GM21825 (cell line): ENCODE data around the gene KRTAP10-2.

Experiments used
- ATAC-seq: cut with Tn5 transposase; IDR thresholded peaks from one replicate; pipeline ENCODE4 v1.9.1; 2021; ENCODE audit warnings: mild to moderate bottlenecking, moderate library complexity; ENCODE audit not compliant: unreplicated experiment

The KRTAP10-2 gene

DNA sequence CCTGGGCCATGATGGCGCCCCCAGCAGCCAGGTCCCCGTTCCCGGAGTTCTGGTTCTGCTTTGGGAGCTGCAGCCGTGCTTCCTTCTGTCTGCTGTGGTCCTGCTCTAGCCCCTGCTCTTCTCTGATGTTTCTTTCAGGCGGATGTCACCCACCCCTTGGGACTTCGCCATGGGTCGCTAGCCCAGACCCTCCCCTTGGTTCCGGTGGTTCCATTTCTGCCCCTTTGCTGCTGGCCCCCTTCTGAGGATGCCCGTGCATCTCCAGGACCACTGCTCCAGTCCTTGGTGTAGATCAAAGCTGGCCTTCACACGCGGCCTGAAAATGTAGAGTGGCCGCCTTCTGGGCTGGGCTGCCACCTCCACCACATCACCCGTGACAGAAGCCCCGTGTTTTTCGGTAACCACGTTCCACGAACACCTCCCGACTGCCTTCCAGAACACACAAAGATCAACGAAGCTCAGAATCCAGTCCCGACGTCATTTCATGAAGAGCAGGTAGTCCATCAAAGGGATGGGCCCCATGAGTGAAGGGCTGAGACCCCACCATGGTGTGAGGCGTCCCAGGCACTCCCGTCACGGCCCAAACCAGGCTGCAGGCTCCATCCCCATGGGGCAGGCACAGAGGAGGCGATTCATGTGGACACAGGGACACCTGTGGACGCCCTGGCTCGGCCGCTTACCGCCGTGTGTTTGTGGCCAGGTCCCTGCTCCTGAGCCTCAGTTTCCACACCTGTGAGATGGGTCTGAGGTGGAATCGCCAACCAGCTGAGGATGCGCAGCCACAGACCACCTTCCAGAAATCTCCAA is 35.7 kb downstream of the KRTAP10-2 start:
- ATAC-seq: no peak

DNA sequence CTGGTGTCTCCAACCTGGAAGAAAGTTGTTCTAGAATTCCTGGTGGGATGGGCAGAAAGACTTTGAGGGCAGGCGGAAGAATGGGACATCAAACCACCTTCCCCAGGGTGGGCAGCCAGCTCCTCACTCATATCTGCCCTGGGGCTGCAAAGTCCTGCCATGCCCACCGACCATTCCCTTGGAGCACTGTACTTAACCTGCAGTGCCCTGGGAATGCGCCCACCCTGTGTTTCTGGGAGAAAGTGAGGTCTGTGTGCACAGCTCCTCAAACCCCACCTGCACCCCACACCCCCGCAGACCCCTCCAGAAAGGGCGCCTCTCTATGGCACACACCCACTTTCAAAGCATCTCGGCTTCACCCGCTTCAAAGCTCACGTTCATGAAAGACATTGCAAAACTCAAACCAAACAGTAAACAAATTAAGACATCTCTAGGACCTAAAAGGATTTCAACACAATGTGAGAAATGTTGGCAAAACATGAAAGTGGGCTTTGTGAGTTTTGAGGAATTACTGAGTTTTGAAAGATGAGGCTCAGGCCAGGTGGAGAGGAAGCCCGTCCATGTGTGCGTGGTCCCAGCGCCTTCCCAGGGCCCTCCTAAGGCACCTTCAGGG is 36.5 kb downstream of the KRTAP10-2 start:
- no peak for ATAC-seq

DNA sequence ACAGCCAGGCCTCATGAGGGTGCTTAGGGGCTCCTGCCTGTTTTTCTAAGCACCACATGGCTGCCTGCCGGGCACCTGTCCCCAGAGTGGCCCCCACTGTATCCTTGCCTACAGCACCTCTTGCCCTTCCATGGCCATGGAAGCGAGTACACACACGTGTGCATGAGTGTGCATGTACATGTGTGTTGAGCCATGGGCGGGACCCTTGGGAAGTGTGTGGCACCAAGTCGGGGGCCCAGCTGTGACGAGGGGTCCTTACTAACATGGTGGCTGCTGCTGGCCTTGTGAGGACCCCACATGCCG is 37.1 kb downstream of the KRTAP10-2 start:
- no peak for ATAC-seq

DNA sequence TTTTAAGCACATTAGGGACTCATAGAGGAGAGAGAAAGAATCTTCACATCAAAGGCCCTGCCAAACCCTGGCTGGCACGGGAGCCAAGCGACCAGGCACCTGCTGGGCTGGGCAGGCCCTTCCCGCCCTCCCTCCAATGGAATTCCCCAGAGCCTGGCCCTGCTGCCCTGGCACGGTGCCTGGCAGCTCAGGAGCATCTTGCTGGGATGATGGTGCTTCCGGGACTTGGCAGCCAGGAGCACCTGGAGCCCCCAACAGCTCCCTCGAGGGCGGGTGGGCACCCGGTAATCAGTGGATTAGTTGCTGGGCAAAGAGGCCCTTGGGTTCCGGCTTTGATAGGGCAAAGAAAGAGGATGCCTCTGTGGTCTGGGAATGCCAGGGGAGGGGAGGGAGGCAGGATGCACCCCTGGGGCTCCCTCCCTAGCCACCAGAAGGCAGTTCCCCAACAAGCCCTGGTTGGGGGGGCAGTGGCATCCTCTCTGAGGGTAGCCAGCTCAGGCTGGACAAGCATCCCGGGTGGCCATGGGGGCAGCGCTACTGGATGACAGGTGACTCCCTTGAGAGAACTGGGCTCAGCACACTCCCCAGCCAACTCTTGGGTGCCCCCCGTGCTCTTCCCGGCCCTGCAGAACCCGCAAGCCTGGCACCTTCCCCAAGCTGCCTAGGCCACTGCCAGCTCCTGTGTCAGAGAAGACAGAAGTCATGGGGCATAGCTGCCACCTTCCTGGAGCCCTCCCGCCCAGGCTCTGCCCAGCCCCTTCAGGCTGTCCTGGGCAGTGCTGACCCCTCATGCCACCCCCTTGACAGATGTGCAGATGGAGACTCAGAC is 37.7 kb downstream of the KRTAP10-2 start:
- ATAC-seq: no peak

DNA sequence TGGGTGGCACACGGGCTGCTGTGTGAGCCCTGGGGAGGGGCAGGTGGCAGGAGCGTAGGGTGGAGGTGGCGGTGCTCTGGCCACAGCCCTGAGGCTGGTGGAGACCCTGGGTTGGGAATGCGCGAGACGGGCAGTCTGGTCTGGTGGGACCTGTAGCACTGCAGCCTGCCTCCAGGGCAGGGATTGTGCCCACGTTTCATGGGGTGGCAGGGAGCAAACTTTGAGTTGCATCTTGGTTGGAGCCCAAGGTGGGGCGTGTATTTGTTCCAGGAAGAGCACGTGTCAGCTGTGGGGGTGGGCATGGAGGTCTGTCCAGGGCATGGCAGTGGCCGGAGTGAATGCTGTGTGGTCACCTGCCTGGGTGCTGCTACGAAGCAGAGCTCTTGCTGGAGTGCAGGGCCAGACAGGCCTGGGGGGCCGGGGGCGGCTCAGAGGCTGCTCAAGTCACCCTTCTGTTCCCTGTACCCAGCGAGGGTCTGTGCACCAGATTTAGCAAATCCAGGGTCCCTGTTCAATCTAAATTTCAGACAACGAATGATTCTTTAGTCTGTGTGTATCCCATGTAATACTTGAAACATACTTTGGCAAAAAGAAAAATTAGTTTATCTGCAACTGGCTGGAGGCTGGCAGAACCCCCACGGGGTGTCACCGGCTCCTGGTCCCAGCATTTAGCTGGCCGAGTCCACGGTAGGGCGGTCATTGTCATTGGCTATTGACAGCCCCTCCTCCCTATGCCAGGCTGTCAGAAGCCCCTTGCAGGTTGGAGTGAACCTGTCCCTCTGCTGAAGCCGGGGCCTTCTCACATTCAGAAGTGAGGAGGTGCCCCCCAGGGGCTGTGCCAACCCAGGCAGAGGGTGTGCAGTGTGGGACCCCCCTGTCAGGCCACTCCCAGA is 38.6 kb downstream of the KRTAP10-2 start:
- ATAC-seq: no peak

DNA sequence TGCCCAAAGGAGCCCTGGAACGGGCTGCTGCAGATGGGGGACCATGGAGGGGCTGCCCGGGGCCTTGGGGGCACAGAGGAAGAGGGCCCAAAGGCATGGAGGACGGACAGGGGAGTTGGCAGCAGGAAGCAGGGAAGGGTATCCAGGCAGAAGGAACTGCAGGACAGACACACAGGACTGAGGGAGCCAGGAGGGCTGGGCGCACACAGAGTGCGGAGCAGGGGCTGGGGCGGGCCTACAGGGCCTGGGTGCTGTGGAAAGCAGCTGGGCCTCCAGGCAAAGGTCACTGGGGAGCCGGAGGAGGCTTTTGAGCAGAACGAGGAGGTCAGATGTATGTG is 39.4 kb downstream of the KRTAP10-2 start:
- ATAC-seq: no peak

DNA sequence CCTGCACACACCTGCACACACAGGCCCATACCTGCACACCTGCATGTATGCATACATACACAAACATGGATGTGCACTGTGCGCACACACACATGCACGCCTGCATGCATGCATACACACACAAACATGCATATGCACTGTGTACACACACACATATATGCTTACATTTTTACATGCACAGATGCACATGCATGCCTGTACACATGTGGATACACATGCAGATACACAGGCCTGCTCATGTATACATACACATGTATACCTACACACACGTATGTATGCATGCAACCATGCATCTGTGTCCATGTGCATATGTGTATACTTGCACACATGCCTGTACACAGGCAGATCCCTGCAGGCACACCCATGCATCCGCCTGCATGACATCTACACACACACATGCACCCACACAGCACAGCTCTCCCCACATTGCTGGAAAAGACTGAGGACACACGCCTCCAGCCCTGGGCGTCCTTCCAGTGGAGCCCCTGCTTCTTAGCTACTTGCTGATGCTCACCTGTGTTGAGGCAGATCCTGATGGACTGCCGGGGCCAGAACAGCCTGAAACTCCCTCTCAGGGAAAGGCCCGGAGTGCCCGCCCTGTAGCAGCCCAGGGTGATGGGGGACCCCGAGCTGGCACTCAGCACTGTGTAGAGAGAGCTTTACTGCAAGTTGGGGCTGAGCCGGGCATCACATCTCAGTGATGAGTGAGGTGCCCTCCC is 39.9 kb downstream of the KRTAP10-2 start:
- no peak for ATAC-seq

DNA sequence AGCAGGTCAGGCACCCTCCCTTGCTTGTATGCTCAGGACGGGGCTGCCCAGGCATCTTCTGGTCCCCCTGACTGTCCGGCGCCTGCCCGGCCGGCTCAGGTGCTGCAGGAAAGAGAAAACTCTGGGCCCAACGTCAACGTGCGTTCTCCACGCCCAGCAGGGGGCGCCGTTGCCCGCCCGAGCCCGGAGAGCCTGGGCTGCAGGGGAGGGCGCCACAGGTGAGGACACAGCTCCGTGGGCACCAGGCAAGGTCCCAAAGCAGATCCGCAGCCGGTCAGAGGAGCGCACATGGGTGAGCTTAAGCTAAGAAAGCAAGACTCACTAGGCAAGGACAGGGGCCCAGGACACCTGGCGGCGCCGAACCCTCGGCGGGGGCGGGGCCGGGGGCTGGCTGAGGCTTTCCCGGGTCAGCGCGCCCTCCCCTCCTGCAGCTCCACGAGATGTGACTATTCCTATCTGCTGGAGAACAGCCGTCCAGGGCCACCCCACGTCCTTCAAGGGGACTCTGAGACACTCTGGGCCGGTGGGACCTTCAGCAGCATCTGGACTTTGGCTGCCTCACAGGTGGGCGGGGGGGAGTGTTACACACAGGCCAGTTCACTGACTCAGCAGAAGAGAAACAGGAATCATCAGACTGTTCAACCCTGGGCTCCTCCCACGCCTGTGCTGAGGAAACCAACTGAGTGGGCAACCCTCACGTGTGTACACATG is 40.6 kb downstream of the KRTAP10-2 start:
- no peak for ATAC-seq

DNA sequence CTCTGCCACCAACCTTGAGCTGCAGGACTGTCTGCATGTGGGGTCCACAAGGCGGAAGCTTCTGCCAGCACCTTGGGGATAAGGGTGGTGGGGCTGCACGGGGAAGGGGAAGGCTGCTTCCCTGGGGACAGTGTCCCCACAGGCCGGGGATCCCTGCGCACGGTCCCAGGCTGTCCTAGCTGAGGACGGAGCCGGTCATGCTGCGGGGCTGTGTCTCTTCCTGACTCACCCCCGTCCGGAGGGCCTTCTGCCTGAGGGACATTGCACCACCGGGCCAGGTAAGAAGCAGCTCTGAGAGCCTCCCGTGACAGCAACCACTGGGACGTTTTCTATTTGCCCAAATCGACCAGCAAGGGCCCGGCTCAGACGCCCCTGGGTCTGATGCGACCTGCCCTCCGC is 41.2 kb downstream of the KRTAP10-2 start:
- ATAC-seq: no peak

DNA sequence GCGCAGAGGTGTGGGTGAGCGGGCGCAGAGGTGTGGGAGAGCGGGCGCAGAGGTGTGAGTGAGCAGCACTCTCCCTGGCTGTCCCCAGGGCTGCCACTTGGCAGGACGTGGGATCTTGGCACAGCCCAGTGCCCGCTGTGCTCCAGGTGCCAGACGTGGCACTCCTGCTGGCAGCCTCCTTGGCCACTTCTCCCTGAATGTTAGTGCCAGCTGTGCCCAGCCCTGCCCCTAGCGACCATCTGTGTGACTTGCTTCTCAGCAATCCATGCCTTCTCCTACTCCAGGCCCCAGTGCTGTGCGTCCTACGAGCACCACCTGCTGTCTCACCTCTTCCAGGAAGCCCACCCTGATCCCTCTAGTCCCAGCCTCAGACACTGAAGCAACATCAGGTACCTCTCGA is 41.8 kb downstream of the KRTAP10-2 start:
- ATAC-seq: no peak

DNA sequence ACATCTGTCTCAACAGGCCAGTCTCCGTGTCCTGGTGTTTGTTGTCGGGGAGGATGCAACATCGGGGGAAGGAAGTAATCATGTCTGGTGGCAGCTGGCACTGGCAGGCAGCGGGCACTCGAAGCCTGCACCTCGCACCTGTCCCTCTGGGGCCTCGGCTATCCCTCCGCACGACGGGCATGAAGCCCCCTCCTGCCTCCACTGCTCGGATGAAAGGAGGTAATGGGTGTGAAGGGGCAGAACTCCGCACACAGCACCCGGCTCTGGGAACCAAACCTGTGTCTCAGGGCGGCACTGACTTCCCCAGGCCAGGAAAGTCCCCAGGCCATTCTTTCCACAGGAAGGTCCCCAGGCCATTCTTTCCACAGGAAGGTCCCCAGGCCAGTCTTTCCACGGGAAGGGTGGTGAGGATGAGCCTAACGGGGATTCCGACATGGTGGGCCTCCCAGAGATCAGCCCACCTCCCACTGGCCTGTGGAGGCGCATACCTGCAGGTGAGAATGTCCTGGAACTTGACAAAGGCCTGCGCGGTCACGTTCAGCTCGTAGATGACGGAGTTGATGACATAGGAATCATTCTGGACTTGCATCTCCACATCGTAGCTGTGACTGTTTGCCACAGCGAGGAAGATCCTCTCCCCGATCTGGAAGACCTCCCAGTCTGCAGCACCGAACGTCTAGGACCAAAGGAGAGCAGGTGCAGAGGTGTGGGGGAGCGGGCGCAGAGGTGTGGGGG is 42.4 kb downstream of the KRTAP10-2 start:
- ATAC-seq: no peak

DNA sequence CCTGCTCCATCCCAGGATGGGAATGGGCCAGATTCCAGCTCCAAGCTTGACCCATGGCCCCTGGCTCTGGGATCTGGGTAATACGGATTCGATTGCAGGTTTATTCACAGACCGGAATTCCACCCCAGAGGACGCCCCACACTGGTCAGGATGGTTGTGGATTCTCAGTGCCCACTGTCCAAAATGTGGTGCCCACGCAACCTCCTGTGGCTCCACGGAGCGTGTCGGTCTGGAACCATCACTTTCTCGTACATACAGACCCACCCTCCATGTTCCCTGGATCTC is 42.9 kb downstream of the KRTAP10-2 start:
- no peak for ATAC-seq

DNA sequence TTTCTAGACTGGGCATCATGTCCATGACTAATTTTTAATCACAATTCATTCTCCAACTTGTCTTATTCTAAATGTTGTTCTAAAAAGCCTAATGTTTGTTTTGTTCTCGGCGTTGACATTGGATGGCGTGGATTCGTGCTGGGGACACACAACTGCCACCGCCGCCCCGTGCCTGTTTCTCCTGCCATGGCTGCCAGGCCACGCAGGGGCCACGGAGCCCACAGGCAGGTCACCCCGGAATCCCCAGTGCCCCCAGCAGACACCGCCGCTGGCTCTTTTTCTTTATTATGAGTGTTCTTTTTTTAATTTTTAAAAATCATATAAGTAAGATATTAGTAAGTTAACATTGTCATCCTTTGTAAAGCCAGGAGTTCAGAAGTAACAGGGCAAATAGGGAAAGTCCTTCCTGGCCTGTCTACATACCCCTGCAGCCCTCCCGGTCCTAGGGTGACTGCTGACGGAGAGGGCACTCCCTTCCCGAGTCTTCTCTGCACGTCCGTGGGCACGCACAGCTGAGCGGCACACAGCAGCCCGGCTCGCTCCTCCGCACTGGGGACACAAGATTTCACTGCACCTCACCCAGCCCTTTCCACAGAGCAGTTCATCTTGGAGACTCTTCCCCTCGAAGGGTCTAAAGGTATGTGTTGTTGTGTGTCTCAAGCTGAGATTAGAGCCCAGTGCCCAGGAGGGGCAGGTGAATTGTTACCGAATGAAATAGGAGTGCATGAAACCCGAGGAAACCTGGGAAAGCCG is 43.5 kb downstream of the KRTAP10-2 start:
- no peak for ATAC-seq

DNA sequence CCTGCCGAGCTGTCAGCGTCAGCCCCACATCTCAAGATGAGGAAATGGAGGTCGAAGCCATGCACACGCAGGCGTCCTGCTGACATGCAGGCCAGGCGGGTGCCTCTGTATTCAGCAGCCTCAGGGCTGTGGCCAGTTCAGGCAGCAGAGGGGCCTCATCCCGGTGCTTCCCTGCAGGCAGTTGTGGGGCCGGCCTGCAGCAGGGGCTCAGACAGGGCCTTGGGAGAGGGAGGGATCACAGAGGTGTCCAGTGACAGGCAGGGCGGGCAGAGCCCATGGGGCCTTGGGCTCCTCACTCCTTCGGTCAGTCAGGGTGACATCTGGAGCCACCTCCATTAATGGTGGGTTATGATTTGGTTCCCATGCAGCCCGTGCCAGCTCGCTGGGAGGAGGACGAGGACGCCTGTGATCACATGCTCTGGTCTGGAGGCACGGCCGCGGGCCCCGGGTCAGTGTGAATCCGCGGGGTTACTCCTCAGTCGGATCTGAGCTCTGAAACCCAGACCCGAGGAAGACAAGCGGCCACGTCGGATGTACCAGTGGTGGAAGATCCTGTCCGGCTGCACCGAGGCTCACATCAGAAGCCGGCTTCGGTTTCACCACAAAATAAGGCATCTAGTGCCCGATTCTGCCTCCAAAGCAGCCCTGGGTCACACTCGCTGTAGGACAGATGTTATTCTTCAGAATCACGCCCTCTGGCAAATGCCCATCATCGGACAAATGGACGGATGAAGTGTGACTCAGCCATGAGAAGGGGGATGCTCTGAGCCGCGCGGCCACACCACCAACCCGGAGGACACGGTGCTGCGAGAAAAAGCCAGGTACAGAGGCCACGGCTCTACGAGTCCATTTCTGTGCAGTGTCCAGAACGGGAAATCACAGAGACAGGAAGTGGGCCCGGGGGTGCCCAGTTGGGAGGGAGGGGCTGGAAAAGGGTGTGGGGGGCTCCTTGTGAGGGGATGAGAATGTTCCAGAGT is 44.7 kb downstream of the KRTAP10-2 start:
- no peak for ATAC-seq

DNA sequence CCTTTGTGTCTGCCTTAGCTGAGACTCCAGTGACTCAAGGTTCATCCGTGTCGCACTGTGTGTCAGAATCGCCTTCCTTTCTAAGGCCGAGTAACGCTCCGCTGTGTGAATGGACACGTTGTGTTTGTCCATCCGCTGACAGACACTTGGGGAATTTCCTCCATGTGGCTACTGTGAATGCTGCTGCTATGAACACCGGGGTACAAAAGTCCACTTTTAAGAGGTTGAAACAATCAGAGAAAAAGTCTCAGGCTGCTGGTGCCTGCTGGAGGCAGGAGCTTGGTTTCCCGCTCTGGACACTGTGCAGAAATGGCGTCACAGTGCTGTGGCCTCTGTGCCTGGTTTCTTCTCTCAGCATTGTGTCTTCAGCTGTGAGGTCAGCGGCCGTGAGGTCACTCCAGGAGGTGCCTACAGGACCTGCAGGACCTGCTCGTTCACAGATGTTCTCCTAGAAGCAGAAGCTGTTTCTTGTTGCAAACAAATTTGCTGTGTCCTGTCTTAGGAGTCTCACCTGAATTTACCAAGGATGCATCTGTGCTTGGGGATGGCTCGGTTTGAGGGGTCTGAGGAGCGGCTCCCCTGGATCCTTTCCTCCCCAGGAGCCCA is 45.5 kb downstream of the KRTAP10-2 start:
- no peak for ATAC-seq

DNA sequence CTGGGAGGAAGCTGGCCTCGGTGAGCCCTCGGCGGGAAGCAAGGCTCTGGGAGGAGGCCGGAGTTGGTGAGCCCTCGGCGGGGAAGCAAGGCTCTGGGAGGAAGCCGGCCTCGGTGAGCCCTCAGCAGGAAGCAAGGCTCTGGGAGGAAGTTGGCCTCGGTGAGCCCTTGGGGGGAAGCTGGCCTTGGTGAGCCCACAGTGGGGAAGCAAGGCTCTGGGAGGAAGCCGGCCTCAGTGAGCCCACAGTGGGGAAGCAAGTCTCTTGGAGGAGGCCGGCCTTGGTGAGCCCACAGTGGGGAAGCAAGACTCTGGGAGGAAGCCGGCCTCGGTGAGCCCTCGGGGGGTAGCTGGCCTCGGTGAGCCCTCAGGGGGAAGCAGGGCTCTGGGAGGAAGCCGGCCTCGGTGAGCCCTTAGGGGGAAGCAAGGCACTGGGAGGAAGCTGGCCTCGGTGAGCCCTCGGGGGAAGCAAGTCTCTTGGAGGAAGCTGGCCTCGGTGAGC is 47.4 kb downstream of the KRTAP10-2 start:
- no peak for ATAC-seq
